GM18508 (cell line): Measurements from ENCODE around the gene SCUBE3.
A peak's percentile ranks its signal among the peaks of the same experiment; 100 is the strongest.

Source experiments
- ATAC-seq: cut with Tn5 transposase; IDR thresholded peaks from one replicate; pipeline ENCODE4 v1.9.1; 2021; ENCODE audit warnings: moderate number of reproducible peaks; ENCODE audit not compliant: insufficient read depth, unreplicated experiment

The SCUBE3 gene

GRCh38 chr6:35236223-35236622 lies 22.5 kb downstream of the SCUBE3 start:
- ATAC-seq = no peak

GRCh38 chr6:35237476-35237875 lies 23.7 kb downstream of the SCUBE3 start:
- ATAC-seq = no peak

GRCh38 chr6:35238843-35239289 lies 25.1 kb downstream of the SCUBE3 start:
- ATAC-seq = no peak

- no peak for ATAC-seq
Measured at GRCh38 chr6:35239581-35239980, 25.8 kb downstream of the SCUBE3 start.

GRCh38 chr6:35240838-35241801 lies 27.4 kb downstream of the SCUBE3 start:
- no peak for ATAC-seq

DNA sequence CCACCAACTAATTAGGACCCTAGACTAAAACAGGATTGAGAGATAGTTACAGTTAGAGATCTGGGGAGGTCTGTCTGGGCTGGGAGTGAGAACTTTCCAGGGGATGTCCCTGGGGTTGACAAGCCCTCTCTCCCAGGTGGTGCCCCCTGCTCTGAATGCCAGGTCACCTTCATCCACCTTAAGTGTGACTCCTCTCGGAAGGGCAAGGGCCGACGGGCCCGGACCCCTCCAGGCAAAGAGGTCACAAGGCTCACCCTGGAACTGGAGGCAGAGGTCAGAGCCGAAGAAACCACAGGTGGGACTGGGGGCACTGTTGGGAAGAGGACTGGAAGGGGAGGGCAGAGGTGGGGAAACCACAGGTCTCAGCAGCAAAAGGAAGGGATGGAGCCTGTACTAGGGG lies 28.7 kb downstream of the SCUBE3 start:
- no peak for ATAC-seq

DNA sequence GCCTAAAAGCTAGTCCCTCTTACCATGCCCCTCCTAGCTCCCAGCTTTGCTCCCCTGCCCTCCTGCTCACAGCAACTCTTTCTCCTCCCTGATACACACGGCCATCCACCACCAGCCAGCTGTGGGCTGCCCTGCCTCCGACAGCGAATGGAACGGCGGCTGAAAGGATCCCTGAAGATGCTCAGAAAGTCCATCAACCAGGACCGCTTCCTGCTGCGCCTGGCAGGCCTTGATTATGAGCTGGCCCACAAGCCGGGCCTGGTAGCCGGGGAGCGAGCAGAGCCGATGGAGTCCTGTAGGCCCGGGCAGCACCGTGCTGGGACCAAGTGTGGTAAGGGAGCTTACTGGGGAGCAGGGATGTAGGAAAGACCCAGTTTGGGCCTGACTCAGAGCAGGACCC lies 29.1 kb downstream of the SCUBE3 start:
- no peak for ATAC-seq

GRCh38 chr6:35243386-35243958 lies 29.7 kb downstream of the SCUBE3 start:
- no peak for ATAC-seq

DNA sequence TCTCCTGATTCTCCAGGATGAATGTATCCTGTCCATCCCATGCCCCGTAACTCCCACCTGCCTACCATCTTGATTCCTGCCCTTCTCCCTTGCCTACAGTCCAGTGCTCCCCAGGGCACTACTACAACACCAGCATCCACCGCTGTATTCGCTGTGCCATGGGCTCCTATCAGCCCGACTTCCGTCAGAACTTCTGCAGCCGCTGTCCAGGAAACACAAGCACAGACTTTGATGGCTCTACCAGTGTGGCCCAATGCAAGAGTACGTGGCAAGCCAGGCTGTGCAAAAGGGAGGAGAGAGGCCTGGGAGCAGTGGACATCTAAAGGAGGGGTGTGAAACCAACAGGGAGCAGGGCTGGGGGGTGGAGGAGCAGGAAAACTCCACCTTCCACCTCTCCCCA lies 30.8 kb downstream of the SCUBE3 start:
- no peak for ATAC-seq

DNA sequence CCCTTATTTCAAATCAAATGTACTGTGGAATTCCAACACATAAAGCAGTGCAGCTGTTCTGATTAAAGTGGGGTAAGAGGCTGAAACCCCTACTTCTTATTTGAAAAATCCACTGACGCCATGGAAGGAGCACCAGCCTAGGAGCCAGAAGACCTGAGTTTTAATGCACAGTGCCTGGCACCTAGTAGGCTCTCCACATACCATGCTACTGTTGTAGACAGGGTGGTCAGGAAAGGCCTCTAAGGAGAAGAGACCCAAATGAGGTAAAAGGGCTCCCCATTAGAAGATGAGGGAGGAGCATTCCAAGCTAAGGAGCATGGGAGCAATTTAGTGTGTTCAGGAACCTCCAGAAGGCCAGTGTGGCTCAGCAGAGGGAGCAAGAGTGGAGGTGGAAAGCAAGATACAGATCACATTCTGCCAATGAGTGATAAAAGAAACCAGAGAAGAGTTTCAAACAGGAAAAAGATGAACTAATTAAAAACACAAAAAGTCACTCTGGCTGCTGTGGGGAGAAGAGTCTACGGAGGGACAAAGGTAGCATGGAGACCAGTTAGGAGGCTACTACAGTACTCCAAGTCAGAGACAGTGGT lies 34.0 kb downstream of the SCUBE3 start:
- ATAC-seq = no peak

DNA sequence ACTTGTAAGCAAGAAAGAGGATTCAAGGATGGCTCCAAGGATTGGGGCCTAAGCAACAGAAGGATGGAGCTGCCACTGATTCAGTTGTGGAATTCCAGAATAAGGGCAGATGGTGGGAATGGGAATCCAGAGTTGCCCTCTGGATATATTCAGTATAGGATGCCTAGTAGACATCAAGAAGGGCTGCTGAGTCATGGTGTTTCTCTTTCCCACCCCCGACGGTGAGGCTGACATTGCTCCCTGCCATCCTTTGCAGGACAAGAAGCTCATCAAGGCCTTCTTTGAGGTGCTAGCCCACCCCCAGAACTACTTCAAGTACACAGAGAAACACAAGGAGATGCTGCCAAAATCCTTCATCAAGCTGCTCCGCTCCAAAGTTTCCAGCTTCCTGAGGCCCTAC lies 34.5 kb downstream of the SCUBE3 start:
- no peak for ATAC-seq

DNA sequence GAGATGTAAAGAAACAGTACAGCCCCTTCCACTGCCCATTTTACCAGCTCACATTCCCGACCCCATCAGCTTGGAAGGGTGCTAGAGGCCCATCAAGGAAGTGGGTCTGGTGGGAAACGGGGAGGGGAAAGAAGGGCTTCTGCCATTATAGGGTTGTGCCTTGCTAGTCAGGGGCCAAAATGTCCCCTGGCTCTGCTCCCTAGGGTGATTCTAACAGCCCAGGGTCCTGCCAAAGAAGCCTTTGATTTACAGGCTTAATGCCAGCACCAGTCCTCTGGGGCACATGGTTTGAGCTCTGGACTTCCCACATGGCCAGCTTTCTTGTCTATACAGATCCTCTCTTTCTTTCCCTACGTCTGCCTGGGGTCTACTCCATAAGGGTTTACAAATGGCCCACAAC lies 35.2 kb downstream of the SCUBE3 start:
- ATAC-seq = no peak

DNA sequence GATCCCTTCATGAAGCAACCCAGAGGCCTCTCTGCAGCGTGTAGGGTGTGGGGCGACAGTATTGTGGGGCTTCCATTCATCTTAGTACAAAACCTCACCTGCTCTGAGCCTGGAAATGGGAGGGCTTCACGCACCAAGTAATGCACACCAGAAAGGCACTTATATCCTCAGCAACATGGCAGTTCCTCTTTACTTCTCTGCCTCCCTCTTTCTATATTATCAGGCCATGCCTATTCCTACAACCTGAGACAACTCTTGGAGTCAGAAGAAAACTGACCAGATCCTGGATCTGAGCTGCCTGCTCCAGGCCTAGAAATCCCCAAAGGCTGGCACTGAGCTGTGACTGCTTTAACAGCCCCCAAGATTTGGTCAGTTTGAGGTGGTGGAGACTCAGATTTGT lies 38.2 kb downstream of the SCUBE3 start:
- ATAC-seq = no peak

DNA sequence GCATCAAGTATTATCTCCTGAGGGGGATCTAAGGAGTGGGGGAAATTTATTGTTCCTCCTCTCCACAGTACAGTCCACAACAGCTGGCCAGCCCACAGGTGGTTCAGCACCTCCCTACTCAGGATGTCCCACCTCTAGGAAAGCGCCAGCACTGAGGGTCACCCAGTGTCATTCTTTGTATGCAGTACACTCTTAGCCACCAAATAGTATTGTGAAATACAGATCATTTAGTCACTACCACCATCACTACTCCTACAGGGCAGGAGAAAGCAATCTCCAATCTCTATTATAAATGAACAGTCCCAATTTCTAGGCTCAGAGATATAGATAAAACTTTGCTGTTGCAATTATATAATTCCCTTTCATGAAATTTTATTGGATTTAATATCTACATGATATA lies 39.5 kb downstream of the SCUBE3 start:
- no peak for ATAC-seq

- ATAC-seq = no peak
Measured at GRCh38 chr6:35258336-35258735, 44.6 kb downstream of the SCUBE3 start.

GRCh38 chr6:35258858-35259193 lies 45.1 kb downstream of the SCUBE3 start:
- no peak for ATAC-seq

- ATAC-seq = peak; percentile 59
Measured at GRCh38 chr6:35259194-35259947, 45.6 kb downstream of the SCUBE3 start, which contains the start of gene ZNF76. Gene ZNF76, plus strand, starts transcription at chr6:35259735. Its CDS starts 21,417 bp downstream, at chr6:35281152.

- ATAC-seq = no peak
Measured at GRCh38 chr6:35259948-35260590, 46.3 kb downstream of the SCUBE3 start.

DNA sequence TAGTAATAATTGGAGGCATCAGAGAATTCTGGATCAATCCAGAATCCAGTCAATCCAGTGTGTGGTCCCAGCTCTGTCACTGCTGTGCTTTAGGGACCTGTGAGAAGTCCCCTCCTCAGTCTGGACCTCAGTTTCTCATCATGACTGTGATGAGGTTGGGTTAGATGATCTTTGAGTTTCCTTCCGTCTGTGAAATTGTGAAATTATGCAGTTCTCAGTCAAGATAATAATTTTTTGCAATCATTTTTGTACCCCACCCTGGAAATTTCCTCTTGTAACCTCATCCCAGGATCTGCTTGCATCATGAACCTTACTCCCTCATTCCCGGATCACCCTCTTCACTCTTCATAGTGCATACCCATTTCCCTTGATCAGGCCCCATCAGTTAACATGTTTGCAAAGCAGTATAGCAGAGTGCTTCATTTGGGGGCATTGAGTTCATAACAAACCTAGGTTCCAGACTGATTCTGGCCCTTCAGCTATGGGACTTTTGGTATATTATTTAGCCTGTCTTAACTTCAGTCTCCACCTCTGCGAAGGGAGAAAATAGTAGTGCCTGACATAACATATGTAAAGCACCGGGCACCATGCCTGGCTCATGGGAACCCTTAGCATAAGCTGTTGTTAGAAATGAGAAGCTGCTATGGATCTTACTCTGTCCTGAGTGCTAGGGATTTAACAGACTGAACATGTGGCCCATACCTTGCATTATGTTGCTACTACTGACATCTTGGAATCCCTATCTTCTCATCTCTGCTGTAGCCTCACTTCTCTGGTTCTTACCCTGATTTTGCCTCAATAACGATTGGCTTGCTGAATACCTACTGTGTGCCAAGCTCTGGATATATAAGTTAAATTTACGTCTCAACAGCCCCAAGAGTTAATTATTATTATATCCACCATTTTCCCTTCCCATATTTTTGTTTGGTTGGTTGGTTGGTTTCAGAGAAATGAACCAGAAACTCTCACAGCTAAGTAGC lies 47.1 kb downstream of the SCUBE3 start:
- no peak for ATAC-seq
